Upper lobe of right lung (tissue), 1 donor: ENCODE results near the gene RBL1. TPM values are rescaled to one million over a fixed set of nuclear protein-coding genes. Genes with fewer than 3 reads are reported as not detected.

Source experiments
- ATAC-seq: fragments of 200-7000 bp; cut with Tn5 transposase; one replicate; pipeline ENCODE4 v1.9.1; 2020; ENCODE audit warnings: mild to moderate bottlenecking, moderate library complexity
- DNase-seq: peaks from one replicate; pipeline ENCODE4 v3.0.0-alpha.2; 2020
- H3K27ac ChIP-seq: fragments of 200-600 bp; one replicate; pipeline ENCODE4 v1.8.0; 2022
- H3K27me3 ChIP-seq: fragments of 200-600 bp; one replicate; pipeline ENCODE4 v1.8.0; 2022; ENCODE audit warnings: mild to moderate bottlenecking
- H3K36me3 ChIP-seq: fragments of 200-600 bp; one replicate; pipeline ENCODE4 v1.8.0; 2022
- H3K4me1 ChIP-seq: fragments of 200-600 bp; one replicate; pipeline ENCODE4 v1.8.0; 2022
- H3K4me3 ChIP-seq: fragments of 200-600 bp; one replicate; pipeline ENCODE4 v1.8.0; 2022; ENCODE audit warnings: mild to moderate bottlenecking
- H3K9me3 ChIP-seq: fragments of 200-600 bp; one replicate; pipeline ENCODE4 v1.8.0; 2022
- intact Hi-C: fragments of 100-400 bp; cut with DNase I; formaldehyde crosslinking; loops from one replicate; pipeline ENCODE4 v1.11.0; 2022
- total RNA-seq: library from RNA; stranded (reverse); fragmentation: NEBNext Ultra II Directional; extraction: Animal tissue kit (Norgen Biotek cat#: 25700); gene quantifications from one replicate; pipeline ENCODE4 v1.2.1, GENCODE V29; 2021
- TF ChIP-seq, protein P1 (sequence below): fragments of 200-600 bp; IDR thresholded peaks from one replicate; pipeline ENCODE4 v1.8.0; 2022; ENCODE audit warnings: antibody characterized with exemption
- donor health status: DM: no; HTN: yes; CAD: no; lungs with severe emphysema.

RBL1 gene
- total RNA-seq, 1 donor from 2014 or later = 5.7 TPM

DNA sequence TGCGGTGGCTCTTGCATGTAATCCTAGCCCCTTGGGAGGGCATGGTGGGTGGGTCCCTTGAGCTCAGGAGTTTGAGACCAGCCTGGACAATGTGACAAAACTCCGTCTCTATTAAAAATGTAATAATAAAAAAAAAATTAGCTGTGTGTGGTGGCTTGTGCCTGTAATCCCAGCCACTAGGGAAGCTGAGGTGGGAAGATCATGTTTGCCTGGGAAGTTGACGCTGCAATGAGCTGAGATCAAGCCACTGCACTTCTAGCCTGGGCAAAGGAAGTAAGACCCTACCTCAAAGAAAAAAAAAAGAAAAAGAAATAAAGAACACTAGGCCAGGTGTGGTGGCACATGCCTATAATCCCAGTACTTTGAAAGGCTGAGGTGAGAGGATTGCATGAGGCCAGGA is 139.8 kb downstream of the RBL1 start:
- TF ChIP-seq, protein P1, sequence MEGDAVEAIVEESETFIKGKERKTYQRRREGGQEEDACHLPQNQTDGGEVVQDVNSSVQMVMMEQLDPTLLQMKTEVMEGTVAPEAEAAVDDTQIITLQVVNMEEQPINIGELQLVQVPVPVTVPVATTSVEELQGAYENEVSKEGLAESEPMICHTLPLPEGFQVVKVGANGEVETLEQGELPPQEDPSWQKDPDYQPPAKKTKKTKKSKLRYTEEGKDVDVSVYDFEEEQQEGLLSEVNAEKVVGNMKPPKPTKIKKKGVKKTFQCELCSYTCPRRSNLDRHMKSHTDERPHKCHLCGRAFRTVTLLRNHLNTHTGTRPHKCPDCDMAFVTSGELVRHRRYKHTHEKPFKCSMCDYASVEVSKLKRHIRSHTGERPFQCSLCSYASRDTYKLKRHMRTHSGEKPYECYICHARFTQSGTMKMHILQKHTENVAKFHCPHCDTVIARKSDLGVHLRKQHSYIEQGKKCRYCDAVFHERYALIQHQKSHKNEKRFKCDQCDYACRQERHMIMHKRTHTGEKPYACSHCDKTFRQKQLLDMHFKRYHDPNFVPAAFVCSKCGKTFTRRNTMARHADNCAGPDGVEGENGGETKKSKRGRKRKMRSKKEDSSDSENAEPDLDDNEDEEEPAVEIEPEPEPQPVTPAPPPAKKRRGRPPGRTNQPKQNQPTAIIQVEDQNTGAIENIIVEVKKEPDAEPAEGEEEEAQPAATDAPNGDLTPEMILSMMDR = no peak
- no peaks in the 10 kb centered on the region for H3K36me3 ChIP-seq
- no peaks in the 10 kb centered on the region for H3K27me3 ChIP-seq
- H3K4me3 ChIP-seq = no peak overlapping the region
- ATAC-seq = no peak
- DNase-seq = peak; percentile 10
- intact Hi-C loops = no loop called here
- peaks cover 20% of the 10 kb centered on the region for H3K4me1 ChIP-seq
- no peak overlapping the region for H3K27ac ChIP-seq
- H3K9me3 ChIP-seq = no peaks in the 10 kb centered on the region

DNA sequence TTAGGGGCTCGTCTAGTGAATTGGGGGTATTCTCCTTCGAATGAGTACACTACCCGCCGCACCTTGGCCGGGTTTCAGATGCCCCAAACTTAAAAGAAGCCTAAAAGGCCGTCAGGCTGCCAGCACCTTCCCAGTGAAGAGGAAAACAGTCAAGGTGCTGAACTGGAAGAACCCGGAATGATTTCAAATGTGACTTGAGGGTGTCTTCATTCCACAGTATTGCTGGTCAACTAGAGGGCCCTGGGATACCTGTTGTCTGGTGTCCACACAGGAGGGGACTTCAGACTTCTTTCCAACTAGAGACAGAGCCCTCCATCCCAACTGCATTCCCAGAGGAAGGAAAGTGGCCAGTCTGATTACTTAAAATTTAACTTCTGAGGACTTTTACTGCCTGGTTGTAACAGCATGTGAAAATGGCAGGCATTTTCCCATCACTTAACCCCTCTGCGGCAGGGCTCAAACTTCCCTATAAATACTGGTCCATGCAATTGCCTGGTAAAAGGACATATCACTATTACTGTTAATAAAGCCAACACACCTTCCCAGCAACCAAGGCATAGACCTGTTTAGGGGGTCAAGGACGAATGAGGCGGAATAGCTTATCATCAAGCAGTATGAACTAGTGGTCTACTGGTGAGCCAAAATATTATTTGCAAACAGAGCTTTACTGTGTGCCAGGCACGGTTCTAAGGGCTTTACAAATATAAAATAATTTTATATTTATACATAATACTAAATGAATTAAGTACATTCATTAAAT is 143.6 kb downstream of the RBL1 start:
- DNase-seq (no peak), ATAC-seq (no peak)
- intact Hi-C loops = no loop called here
- peaks cover 20% of the 10 kb centered on the region for H3K4me1 ChIP-seq
- peak overlapping the region; percentile 94 for H3K27ac ChIP-seq
- H3K4me3 ChIP-seq = peak overlapping the region; percentile 100
- H3K9me3 ChIP-seq = no peaks in the 10 kb centered on the region
- no peaks in the 10 kb centered on the region for H3K36me3 ChIP-seq
- H3K27me3 ChIP-seq = no peaks in the 10 kb centered on the region
- TF ChIP-seq, protein P1 = no peak

- Histone ChIP-seq H3K4me3 (peak within 1 kb of the TSS; percentile 100), H3K27ac (peak within 1 kb of the TSS; percentile 94), H3K4me1 (peaks cover 27% of the 10 kb centered on the region), H3K27me3 (no peaks in the 10 kb centered on the region), H3K36me3 (peaks cover 5% of the 10 kb centered on the region), H3K9me3 (no peaks in the 10 kb centered on the region)
- ATAC-seq (peak; percentile 97), DNase-seq (peak; percentile 99)
- TF ChIP-seq, protein P1 = peak; percentile 9
- intact Hi-C loops = no loop called here
Measured at GRCh38 chr20:36951198-36951978, 144.4 kb downstream of the RBL1 start, which contains the start of gene SAMHD1. Gene SAMHD1, minus strand, starts transcription at chr20:36951708. Its CDS starts 65 bp downstream, at chr20:36951643.

GRCh38 chr20:36950414-36951197 is 145.2 kb downstream of the RBL1 start:
- Histone ChIP-seq H3K4me3 (peak overlapping the region; percentile 100), H3K27ac (peak overlapping the region; percentile 94), H3K27me3 (no peaks in the 10 kb centered on the region), H3K4me1 (peaks cover 33% of the 10 kb centered on the region), H3K36me3 (peaks cover 11% of the 10 kb centered on the region), H3K9me3 (no peaks in the 10 kb centered on the region)
- ATAC-seq = peak; percentile 2
- TF ChIP-seq, protein P1 = no peak
- intact Hi-C loops = no loop called here
- no peak for DNase-seq

Other genes starting within 250 kb of the RBL1 start
- gene TLDC2, start 219.9 kb downstream of the RBL1 start, total RNA-seq = 1.6 TPM
- 177 TPM for gene SAMHD1, start 144.3 kb downstream of the RBL1 start, total RNA-seq
- 185 TPM for gene RPN2, start 83.3 kb upstream of the RBL1 start, total RNA-seq
- 1.5 TPM for gene MROH8, start 83.6 kb upstream of the RBL1 start, total RNA-seq
- gene GHRH, start 165.8 kb upstream of the RBL1 start, total RNA-seq = not detected
- gene MANBAL, start 193.7 kb upstream of the RBL1 start, total RNA-seq = 30.8 TPM